ENCODE results near the gene NUP210L. TPM values are rescaled to one million over a fixed set of nuclear protein-coding genes. Genes with fewer than 3 reads are reported as not detected.
A peak's percentile ranks its signal among the peaks of the same experiment; 100 is the strongest.

NUP210L gene
- total RNA-seq, 1 donor from 2014 or later: 0.21 TPM

GRCh38 chr1:153944005-153944826, 210.7 kb downstream of the NUP210L start:
- no peak for DNase-seq

- DNase-seq: no peak
Observed at GRCh38 chr1:153942766-153943549, 211.9 kb downstream of the NUP210L start.

Small RNA genes lying within 50 kb of the gene (small RNA-seq; reads per million reads assigned to genes)
- gene MIR190B (ENCODE audit: low replicate concordance) (0.45 reads per million, percentile 70 among the genes with 10 or more reads in this experiment), gene MIR5698 (ENCODE audit: low replicate concordance) (not detected), gene MIR6737 (ENCODE audit: low replicate concordance) (0.08 reads per million), gene RNU6-179P (ENCODE audit: low replicate concordance) (not detected)

Other genes with a start within 250 kb of the NUP210L start
- gene GATAD2B, start 232.1 kb downstream of the NUP210L start, total RNA-seq: 11.2 TPM
- gene DENND4B, start 208.4 kb downstream of the NUP210L start, total RNA-seq: 31.1 TPM
- 3.2 TPM for gene CRTC2, start 196.5 kb downstream of the NUP210L start, total RNA-seq
- 59.3 TPM for gene SLC39A1, start 191.5 kb downstream of the NUP210L start, total RNA-seq
- 12.0 TPM for gene CREB3L4, start 187.2 kb downstream of the NUP210L start, total RNA-seq
- 125 TPM for gene JTB, start 177.4 kb downstream of the NUP210L start, total RNA-seq
- gene RAB13, start 168.7 kb downstream of the NUP210L start, total RNA-seq: 27.0 TPM
- gene RPS27, start 164.3 kb downstream of the NUP210L start, total RNA-seq: 1,230 TPM
- gene TPM3, start 37.0 kb upstream of the NUP210L start, total RNA-seq: 278 TPM
- gene CFAP141, start 51.3 kb upstream of the NUP210L start, total RNA-seq: not detected
- 70.5 TPM for gene UBAP2L, start 65.9 kb upstream of the NUP210L start, total RNA-seq
- 92.5 TPM for gene HAX1, start 117.6 kb upstream of the NUP210L start, total RNA-seq
- not detected for gene AQP10, start 166.0 kb upstream of the NUP210L start, total RNA-seq
- 46.8 TPM for gene ATP8B2, start 170.5 kb upstream of the NUP210L start, total RNA-seq

Measured in tongue (tissue), 3 donors.